Adipocyte (in vitro differentiated cells): ENCODE data around the gene RALGDS.
A peak's percentile ranks its signal among the peaks of the same experiment; 100 is the strongest.

Source experiments
- DNase-seq: peaks from one replicate; pipeline ENCODE4 v3.0.0-alpha.2; 2015; ENCODE audit warnings: low read depth
- H3K27me3 ChIP-seq: replicated peaks from 2 replicates; pipeline ENCODE4 v1.7.0; 2013; ENCODE audit warnings: mild to moderate bottlenecking, low read length, moderate library complexity; ENCODE audit not compliant: control insufficient read depth, insufficient read depth
- H3K36me3 ChIP-seq: 2 replicates; pipeline ENCODE4 v1.7.0; 2013; ENCODE audit warnings: low read length, mild to moderate bottlenecking, moderate library complexity; ENCODE audit not compliant: control insufficient read depth, insufficient read depth, severe bottlenecking
- H3K4me1 ChIP-seq: 2 replicates; pipeline ENCODE4 v1.7.0; 2013; ENCODE audit warnings: mild to moderate bottlenecking, low read length, moderate library complexity; ENCODE audit not compliant: control insufficient read depth, insufficient read depth
- H3K4me3 ChIP-seq: 2 replicates; pipeline ENCODE4 v1.7.0; 2013; ENCODE audit warnings: mild to moderate bottlenecking, low read length, moderate library complexity
- H3K9ac ChIP-seq: 2 replicates; pipeline ENCODE4 v1.7.0; 2013; ENCODE audit warnings: mild to moderate bottlenecking, low read length, moderate library complexity
- H3K9me3 ChIP-seq: 2 replicates; pipeline ENCODE4 v1.7.0; 2013; ENCODE audit warnings: mild to moderate bottlenecking, low read length, moderate library complexity; ENCODE audit not compliant: control insufficient read depth

The RALGDS gene

DNA sequence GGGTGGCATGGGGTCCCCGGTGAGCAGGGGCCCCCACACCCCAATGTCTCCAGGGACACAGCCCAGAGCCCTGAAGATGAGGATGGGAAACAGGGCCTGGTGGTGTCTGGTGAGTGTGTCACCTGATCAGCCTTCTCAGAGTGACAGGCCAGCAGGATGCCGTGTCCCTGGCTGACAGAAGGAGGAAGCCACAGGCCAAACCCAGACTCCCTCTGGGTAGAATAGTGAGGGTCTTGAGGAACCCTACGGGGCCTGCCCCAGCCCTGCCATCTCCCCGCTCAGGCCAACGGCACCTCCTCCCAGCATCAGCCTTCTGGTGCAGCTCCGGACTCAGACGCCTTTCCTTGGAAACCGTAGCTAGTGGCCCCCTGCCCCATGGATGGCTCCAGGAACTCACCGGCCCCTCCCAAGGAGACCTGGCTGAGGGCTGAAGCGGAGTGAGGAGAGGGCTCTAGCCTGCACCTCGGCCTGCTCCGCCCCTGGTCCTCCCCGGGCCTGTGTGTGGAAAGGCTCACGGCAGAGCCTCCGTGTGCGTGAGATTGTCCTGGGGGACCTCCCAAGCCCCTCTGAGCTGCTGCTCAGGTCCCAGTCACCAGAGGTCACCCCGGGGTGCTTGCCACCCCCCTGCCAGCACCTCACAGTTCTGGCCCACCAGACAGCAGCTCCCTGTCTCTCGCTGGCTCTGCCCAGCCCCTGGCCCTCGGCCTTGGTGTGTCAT, 6.0 kb downstream of the RALGDS start:
- Histone ChIP-seq H3K4me3 (no peak overlapping the region), H3K9ac (peak overlapping the region; percentile 77), H3K4me1 (peaks cover 59% of the 10 kb centered on the region), H3K27me3 (no peaks in the 10 kb centered on the region), H3K9me3 (no peaks in the 10 kb centered on the region), H3K36me3 (peaks cover 5% of the 10 kb centered on the region)
- no peak for DNase-seq

DNA sequence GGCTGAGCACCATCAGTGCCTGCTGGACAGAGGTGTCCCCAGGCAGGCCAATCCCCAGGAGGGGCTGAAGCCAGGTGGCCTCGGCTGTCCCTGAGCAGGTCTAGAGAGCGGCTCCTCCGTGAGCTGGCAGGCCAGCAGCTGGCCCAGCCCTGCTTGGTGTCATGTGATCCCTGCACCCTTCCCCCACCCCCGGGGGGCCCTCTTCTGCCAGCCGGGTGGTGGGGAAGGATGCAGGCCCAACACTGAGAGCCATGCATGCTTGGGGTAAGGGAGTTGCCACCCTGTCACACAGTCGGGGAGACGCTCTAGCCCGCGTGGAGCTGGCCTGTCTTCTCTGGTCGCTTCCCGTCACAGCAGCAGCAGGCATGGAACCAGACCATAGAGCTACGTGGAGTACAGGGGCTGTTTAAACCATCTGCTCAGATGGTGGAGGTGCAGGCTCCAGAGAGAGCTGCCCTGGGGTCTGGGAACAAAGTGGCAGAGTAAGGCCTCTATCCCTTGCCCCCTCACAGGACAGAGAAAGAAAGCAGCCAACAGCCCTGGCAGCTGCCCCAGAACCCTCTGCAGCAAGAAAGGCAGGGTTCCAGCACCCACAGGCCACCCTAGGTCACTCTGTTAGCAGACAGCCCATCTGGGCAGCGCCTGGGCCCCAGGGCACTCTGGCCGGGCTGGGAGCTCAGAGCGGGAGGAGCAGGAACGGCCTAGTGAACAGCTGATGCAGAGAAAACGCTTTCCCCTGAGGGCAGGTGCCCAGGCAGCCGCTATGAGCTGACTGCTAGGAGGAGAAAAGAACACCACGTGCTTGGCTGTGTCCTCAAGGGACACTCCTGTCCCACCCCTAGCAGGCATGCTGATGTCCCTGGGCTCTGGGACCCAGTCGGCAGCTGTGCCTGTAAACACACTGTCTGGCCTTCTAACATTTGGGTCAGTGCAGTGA, 6.8 kb downstream of the RALGDS start:
- peak overlapping the region; percentile 77 for H3K9ac ChIP-seq

DNA sequence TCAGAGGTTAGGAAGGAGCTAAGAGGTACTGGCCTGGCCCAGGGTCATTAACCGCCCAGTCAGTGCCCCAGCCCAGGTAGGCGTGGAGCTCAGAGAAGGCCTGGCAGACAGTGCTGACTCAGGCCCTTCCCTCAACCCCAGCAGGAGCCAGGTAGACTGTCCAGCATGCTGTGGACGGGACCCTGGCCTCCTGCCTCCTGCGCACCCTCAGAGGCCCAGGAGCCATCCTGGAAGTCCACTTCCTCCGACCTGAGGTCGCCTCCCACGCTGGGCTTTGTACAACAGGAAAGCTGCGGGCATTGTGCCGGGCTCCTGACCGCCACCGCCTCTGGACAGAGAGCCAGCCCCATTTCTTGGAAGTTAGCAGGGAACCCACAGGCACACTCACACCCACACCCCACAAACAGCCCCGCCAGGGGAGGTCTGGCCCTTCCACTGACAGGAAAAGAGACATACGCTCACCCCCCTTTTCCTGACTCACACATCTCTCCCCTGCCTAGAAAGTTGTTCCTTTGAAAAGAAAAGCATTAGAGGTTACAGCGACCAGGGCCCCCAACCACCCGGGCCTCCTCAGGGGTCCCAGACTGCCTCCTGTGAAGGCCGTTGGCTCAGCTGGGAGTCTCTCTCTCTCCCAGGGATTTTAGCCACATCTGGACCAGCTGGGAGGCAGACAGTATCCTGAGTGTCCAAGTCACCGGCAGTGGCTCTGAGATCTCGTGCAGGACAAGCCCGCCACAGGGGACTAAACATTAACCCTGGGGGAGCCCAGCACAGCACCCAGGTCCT, 7.7 kb downstream of the RALGDS start:
- no peak overlapping the region for H3K4me3 ChIP-seq
- no peaks in the 10 kb centered on the region for H3K27me3 ChIP-seq
- peaks cover 42% of the 10 kb centered on the region for H3K4me1 ChIP-seq
- no peaks in the 10 kb centered on the region for H3K9me3 ChIP-seq
- H3K36me3 ChIP-seq, result peaks cover 15% of the 10 kb centered on the region
- peak; percentile 15 for DNase-seq
- H3K9ac ChIP-seq, result peak overlapping the region; percentile 58

More for the DNA sequence above, 6.8 kb downstream of the RALGDS start:
- Histone ChIP-seq H3K27me3 (no peaks in the 10 kb centered on the region), H3K36me3 (peaks cover 12% of the 10 kb centered on the region), H3K4me3 (no peak overlapping the region), H3K4me1 (peaks cover 51% of the 10 kb centered on the region), H3K9me3 (no peaks in the 10 kb centered on the region)
- DNase-seq, result peak; percentile 58

DNA sequence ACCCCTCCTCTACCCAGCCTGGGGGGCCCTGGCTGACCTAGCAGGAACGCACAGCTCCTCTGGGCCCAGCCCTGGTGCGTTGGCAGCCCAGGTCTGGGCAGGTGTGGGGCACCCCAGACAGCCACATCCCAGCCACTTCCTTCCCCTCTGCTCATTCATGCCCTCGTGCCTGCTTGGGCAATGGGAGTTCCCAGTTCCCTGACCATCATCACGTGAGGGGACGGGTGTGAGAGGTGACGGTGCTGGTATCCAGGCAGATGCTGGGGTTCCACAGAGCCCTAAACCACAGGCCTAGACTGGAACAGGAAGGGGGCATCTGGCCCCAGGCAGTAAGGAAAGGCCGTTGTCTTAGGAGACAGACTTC, 8.4 kb downstream of the RALGDS start:
- peaks cover 22% of the 10 kb centered on the region for H3K36me3 ChIP-seq
- H3K9ac ChIP-seq, result no peak overlapping the region
- H3K4me1 ChIP-seq, result peaks cover 35% of the 10 kb centered on the region
- H3K9me3 ChIP-seq, result no peaks in the 10 kb centered on the region
- H3K27me3 ChIP-seq, result no peaks in the 10 kb centered on the region
- H3K4me3 ChIP-seq, result no peak overlapping the region
- no peak for DNase-seq

DNA sequence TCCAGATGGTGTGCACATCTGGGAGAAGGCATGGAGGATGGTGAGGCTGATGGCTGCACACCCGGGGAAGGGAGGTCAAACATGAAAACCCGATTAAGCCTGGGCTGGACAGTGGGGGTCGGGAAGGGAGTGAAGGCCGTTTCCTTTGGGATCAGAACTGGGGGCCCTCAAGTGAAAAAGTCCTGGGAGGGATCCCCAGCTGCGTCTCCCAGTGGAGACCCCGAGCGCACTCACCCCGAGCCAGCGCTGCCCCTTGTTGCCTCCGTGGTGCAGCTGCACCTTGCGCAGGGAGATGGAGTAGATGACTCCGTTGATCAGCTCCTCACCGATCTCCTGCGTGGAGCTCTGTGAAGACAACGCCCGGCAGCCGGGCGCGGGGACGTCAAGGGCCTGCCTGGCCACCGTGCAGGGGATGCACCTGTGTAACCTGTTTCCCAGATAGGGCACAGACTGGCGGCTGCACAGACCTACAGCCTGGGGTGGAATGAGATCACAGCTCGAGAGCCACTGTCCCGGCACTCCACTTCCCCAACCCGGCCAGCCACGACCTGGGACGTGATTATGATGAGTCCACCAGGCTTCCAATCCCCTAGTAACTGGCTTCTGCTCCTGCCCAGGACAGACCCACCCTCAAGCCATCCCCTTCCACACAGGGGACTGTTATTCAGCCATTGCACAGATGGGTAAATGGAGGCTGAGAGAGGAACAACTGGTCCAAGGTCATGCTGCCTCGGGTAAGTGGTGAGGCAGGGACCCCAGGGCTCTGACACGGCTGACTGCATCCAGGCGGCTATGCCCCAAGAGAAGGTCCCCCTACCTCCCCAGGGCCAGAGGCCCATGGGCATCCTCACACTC, 9.0 kb downstream of the RALGDS start:
- Histone ChIP-seq H3K36me3 (peaks cover 26% of the 10 kb centered on the region), H3K27me3 (no peaks in the 10 kb centered on the region), H3K4me1 (peaks cover 30% of the 10 kb centered on the region), H3K9me3 (no peaks in the 10 kb centered on the region), H3K9ac (no peak overlapping the region), H3K4me3 (no peak overlapping the region)
- no peak for DNase-seq

DNA sequence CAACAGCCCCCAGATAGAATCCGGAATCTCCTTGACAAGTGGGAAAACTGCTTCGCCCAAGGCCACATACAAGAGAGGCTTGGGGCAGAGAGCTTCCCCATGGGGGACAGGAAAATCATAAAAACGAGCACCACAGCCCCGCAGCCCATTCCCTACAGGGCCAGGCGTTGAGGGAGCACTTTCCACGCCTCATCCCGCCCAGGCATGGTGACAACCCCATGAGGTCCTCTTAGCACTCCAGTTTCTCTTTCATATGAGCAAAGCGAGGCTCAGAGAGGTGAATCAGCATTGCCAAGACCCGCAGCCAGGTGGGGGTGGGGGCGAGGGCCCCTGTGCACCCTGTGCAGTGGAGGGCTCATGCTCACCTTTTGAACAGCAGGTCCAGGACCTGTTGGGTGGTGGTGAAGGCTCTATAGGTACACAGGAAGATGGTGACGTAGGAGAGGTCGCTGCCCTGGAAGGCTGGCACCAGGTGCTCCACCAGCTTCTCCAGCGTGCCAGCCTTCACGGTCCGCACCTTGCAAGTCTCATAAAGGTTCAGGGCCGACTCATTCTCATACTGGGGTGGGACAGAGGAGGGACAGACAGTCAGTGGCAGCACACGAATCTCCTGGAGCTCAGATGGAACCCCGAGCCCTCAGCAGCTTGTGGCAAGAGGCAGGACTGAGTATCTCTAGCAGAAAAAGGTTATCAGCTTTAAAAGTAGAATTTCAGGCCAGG, 10.9 kb downstream of the RALGDS start:
- H3K36me3 ChIP-seq, result peaks cover 41% of the 10 kb centered on the region

DNA sequence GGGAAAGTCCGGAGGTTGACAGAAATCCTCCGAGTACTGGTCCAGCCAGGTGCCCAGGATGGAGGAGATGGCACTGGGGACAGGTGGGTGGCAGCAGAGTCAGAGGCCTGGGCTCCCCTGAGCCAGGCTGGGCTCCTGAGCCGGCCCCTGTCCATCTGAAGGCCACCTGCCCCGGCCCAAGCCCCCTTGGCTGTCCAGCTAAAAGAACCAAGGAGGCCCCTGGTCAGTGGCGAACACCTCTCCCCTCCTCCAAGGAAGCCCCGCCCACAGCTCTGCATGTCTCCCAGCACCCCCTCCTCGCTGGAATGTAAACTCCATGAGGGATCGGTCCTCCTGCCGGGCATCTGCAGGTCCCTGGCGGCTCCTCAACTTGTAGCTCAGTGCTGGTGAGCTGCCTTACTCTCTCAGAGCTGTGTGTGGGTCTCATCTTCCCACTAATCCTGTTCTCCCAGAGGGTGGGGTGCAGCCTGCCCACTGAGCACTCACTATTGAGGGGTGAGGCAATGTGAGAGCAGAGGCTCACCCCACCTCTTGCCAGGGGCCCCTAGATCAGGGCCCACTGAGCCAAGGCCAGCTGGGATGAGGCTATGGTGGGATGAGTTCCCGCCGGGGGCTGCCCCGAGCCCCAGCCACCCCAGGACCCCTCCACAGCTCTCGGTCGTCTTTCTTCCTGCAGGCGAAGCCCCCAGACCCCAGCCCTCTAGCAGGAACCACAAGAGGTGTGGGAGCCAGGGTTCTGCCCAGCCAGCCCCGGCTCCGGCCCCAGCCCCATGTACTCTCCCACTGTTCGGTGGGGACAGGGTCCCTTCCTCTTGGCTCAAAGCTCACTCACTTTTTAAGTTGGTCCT, 12.0 kb downstream of the RALGDS start:
- H3K4me1 ChIP-seq, result peaks cover 11% of the 10 kb centered on the region
- no peak overlapping the region for H3K4me3 ChIP-seq
- H3K36me3 ChIP-seq, result peaks cover 44% of the 10 kb centered on the region
- no peaks in the 10 kb centered on the region for H3K9me3 ChIP-seq
- H3K27me3 ChIP-seq, result no peaks in the 10 kb centered on the region
- DNase-seq, result no peak
- no peak overlapping the region for H3K9ac ChIP-seq

More for the DNA sequence above, 10.9 kb downstream of the RALGDS start:
- DNase-seq, result no peak
- H3K4me1 ChIP-seq, result peaks cover 21% of the 10 kb centered on the region
- H3K4me3 ChIP-seq, result no peak overlapping the region
- H3K9me3 ChIP-seq, result no peaks in the 10 kb centered on the region
- H3K9ac ChIP-seq, result no peak overlapping the region
- no peaks in the 10 kb centered on the region for H3K27me3 ChIP-seq

DNA sequence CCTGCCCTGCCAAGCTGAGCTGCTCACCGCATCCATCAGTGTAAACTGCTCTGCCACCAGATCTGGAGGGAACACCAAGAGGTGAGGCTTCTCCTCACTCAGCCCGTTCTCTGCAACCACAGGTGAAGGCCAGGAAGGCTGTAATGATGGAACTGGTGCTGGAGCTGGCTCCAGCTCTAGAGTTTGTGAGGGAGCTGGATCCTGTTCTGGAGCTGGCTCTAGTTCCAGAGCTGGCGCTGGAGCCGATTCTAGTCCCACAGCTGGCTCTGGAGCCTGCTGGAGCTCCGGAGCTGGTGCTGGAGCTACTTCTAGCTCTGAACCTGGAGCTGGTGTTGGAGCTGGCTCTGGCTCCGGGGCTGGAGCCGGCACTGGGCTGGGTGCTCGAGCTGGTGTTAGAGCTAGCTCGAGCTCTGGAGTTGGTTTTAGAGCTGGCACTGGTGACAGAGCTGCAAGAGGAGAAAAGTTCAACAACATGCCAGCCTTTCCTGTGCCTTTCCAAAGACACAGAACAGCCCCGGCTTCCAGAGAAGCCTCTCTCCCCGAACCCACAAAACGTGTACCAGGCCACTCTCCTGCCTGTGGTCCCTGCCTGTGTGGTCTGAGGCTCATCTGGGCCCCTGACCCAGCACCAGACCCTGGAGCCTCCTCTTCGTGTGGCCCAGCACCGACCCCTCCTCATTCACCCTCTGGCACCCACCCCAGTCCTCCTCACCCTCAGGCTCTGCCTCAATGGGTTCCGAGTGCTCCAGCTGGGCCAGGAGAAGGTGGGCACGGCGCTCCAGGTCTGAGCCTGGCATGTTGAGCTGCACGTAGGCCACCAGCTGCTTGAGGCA, 12.9 kb downstream of the RALGDS start:
- Histone ChIP-seq H3K4me1 (peaks cover 2% of the 10 kb centered on the region), H3K36me3 (peaks cover 49% of the 10 kb centered on the region), H3K4me3 (no peak overlapping the region), H3K9me3 (no peaks in the 10 kb centered on the region), H3K27me3 (no peaks in the 10 kb centered on the region), H3K9ac (no peak overlapping the region)
- no peak for DNase-seq

DNA sequence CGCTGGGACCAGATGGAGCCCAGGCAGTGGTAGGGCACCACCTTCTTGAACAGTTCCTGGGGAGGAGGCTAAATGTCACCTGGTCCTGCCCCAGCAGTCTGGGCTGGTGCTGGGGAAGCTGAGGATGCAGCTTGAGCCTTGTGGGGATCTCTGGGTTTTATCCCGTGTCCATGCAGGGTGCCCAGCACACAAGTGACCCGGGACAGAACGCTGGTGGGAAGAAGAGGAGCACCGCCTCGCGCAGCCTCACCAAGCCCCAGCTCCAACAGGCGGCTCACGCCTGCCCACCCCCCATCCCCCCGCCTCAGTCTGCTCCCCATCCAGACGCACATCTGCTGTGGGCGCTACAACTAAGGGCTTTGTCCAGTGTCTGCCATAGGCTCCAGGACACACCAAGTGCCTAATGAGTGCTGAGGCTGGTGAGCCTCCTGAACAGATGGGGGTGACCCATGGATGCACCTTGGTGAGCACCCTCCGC, 13.8 kb downstream of the RALGDS start:
- no peaks in the 10 kb centered on the region for H3K27me3 ChIP-seq
- no peaks in the 10 kb centered on the region for H3K9me3 ChIP-seq
- H3K4me1 ChIP-seq, result no peaks in the 10 kb centered on the region
- peaks cover 56% of the 10 kb centered on the region for H3K36me3 ChIP-seq
- no peak overlapping the region for H3K4me3 ChIP-seq
- no peak for DNase-seq
- H3K9ac ChIP-seq, result no peak overlapping the region
